8988T (cell line): Measurements from ENCODE around the gene NUB1.

Source experiments
- DNase-seq: peaks from one replicate; pipeline ENCODE4 v3.0.0; 2011

Gene NUB1

GRCh38 chr7:151408839-151409666 is 67.4 kb downstream of the NUB1 start:
- DNase-seq: no peak

DNA sequence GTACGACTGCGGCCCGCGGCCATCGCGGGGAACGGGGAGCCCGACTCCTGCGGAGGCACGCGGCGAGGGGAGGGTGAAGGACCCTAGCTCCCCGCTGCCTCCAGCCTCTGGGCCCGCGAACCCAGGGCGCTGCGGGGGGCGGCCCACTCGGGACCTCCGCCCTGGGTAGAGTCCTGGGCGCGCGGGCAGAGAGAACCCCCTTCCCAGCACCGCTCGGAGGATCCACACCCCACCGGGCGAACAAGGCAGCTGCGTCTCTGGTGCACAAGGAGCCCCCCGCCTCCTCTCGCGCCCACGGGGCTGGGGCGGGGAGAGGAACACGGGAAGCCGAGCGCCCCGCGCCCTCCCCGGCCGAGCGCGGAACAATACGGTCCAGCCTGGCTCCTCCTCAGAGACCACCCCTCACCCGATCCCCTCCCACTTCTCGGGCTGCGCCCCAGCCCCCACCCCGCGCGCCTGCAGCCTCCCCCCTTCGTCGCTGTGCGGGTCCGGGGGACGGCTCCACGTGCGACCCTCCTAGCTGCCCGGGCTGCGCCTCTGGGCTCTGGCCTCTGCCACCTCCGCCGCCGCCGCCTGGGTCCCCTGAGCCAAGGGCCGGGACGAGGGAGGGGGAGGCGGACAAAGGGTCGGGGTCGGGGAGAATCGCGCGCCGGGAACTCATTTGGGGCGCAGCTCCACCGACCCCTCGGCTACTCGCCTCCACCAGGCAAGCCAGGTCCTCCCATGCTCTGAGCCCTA is 68.2 kb downstream of the NUB1 start, which contains the start of gene WDR86:
WDR86 (minus strand) TSS at position 372 of the 738 bp plus-strand sequence. CDS start 449 bp downstream, outside the sequence.
- DNase-seq: no peak

DNA sequence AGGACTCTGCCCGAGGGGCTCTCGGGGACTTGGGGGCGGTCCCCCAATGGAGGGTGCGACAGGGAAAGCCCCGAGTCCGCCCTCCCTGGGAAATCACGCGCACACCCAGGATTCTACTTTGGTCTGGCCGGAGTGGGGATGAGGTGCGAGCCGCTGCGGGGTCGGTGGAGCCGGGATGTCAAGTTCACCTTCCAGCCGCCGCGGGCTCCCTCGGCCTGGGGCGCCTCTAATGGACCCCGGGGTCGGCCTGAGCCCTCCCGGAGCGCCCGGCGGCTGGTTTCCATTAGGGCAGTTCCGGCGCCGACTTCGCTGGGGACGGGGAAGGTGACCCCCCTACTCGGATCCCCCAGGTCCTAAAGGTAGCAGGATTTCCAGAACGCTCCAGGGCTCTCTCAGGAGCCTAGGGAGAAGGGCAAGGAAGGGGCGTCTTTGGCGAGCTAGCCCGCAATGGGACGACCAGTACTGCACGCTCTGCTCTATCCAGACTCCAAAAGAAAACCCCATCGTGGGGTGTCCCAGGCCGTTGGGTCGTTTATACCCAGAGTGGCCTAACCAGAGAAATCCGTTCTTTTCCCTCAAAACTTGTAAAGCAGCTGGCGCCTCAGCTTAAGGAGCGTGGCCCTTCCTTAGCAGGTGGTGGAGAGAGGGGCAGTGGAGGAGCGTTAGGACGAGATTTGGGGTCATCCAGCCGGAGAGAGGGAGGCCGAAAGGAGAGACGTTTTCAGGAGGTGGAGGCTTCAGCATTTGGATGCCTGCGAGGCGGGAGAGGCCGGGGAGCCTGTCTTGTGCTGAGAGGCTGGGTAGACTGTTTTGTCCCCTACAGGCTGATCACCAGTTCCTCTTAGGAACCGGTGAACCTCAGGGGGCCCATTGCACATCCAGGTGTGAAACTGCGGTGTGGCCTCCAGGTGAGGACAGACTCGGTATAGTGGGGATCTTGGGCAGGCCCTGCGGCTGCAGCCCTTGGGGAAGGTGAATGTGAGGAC is 69.1 kb downstream of the NUB1 start:
- DNase-seq: no peak

GRCh38 chr7:151411551-151411950 is 69.9 kb downstream of the NUB1 start:
- DNase-seq: no peak

GRCh38 chr7:151412318-151412717 is 70.7 kb downstream of the NUB1 start:
- DNase-seq: no peak

DNA sequence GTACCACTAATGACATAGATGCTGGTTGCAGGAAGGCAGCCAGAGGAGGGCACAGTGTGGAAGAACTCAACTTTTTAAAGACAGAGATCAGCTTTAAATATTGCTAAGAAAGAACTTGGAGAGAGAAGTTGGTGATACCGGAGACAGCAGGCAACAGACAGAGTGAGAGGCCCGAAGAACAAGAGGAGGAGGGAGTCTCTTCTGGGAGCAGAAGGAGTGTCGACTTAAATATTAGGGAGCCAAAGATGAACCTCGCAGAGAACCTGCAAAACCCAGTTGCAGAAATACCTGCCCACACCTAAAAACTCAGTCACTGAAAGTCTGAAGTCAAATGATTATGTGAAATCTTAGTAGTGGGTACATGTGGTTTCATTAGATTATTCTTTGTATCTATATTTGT is 71.6 kb downstream of the NUB1 start:
- no peak for DNase-seq

DNA sequence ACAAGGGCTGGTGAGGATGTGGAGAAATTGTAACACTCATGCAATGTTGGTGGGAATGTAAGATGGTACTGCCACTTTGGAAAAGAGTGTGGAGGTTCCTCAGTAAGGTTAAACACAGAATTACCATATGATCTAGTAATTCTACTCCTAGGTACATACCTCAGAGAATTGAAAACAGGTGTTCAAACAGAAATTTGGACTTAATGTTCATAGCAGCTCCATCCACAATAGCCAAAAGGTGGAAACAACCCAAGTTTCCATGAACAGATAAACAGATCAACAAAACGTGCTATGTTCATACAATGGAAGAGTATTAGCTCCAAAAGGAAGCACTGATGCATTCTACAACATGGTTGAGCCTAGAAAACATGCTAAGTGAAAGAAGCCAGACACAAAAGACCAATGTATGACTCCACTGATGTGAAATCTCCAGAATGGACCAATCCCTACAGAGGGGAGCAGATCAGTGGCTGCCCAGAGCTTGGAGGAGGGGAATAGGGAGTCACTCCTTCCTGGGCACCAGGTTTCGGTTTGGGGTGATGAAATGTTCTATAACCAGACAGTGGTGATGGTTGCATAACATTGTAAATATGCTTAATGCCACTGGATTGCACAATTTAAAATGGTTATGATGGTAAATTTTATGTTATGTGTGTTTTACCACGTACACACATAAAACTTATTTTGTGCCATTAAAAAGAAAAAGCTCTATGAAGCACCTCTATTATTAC is 73.9 kb downstream of the NUB1 start:
- DNase-seq: no peak

DNA sequence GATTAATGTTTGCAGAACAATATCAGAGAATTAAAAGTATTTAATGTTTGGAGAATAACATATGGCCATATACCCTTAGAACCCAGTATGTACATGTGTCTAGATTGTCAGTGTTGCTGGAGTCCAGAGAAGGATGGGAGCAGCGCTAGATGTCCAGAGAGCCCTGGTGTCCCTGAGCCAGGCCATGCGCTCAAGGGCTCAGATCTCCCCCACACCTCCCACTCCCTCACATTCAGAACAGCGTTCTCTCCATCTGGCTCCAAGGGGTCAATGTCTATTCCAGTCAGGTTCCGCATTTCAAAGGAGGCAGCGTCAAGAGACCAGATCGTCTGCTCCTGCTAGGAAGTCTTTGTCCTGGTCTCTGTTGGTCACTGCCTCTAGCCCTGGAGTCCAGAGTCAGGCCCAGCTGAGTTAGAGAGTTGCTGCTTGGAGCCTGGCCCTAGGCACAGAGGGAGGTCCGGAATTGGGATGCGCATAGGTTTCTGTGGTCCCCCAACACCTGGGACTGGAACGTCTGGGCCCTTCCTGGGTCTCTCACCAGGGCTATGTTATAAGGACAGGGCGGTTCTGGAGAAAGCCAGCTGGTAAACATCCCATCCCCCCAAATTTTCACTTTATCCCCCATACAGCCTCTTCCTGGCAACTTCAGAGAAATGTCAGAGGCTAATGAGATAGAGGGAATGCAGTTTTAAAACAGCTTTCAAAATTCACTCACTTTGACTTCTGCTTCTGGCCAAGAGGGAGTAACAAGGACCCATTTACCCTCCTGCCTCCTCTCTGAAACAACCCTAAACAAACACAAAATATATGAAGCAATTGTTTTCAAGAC is 74.7 kb downstream of the NUB1 start:
- DNase-seq: no peak

DNA sequence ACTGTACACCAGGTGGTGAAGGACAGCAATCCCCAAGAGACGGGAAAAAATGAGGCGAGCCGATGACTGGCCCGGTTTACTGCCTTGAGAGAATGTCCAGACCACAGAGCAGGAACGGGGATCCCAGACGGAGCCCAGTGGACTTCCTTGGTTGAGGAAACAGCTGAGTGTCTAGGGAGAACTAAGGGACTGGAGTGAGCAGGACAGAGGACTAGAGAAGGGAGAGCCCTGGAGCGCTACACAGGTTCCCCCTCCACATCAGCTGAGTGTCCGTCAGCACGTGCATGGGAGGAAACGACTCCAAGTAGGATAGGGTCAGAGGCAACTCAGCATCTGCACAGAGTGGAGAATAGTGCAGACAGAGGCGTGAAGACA is 75.3 kb downstream of the NUB1 start:
- no peak for DNase-seq

DNA sequence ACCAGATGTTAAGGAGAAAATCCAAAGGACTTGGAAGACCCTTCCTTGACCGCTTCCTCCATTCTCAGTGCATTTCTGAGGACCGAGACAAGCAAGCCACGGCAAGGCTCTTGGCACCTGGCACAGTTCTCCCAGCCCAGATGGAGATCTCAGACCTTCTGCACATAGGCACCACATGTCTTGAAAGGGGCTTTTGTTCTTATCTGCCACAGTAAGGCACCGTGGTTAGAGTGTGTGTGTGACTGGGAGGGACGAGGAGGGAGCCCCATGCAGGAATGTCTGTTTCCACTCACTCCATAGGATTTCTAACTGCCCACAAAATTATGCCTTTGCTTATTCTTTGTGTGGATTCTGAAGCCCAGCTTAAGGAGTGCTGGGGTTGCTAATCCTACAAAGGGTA is 78.5 kb downstream of the NUB1 start:
- DNase-seq: no peak

GRCh38 chr7:151422212-151422611 is 80.6 kb downstream of the NUB1 start:
- no peak for DNase-seq

DNA sequence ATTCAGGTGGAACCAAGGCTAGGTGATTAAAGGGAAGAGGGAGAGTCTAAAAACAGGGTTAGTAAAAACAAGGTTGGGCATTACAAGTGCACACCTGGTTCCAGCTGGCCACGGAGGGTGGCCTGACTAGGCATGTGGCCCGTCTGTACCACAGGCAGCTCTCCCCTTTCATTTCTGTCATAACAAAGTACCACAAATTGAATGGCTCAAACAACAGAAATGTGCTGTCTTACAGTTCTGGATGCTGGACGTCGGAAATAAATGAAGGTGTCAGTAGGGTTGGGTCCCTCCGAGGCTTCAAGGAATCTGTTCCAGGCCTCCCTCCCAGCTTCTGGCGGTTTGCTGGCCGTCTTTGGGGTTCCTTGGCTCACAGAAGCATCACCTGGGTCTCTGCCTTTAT is 81.6 kb downstream of the NUB1 start:
- no peak for DNase-seq

- DNase-seq: no peak
These were observed 82.3 kb downstream of the NUB1 start for GRCh38 chr7:151423936-151424335.

GRCh38 chr7:151424799-151425198 is 83.2 kb downstream of the NUB1 start:
- DNase-seq: no peak

GRCh38 chr7:151425670-151426440 is 84.2 kb downstream of the NUB1 start:
- no peak for DNase-seq

DNA sequence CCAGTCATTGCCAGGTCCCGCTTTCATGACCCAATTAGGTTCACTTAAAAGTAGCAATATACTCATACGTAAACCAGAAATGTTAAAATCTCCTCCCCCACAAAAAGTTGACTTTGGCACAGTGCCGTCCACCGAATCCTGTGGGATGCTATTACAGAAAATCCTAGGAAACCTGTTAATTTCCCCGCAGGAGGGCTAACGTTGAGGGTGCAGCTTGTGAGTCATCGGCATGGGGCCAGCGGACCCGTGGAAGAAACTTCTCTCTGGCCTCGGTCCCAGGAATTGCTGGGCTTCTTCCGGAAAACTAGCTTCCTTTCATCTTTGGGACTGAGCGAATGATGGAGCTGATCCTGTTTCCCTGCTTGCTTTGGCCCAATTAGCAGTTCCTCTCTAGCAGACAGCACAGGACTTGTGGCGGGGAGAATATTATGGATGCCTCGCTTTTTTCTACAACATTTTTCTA is 84.9 kb downstream of the NUB1 start:
- no peak for DNase-seq

DNA sequence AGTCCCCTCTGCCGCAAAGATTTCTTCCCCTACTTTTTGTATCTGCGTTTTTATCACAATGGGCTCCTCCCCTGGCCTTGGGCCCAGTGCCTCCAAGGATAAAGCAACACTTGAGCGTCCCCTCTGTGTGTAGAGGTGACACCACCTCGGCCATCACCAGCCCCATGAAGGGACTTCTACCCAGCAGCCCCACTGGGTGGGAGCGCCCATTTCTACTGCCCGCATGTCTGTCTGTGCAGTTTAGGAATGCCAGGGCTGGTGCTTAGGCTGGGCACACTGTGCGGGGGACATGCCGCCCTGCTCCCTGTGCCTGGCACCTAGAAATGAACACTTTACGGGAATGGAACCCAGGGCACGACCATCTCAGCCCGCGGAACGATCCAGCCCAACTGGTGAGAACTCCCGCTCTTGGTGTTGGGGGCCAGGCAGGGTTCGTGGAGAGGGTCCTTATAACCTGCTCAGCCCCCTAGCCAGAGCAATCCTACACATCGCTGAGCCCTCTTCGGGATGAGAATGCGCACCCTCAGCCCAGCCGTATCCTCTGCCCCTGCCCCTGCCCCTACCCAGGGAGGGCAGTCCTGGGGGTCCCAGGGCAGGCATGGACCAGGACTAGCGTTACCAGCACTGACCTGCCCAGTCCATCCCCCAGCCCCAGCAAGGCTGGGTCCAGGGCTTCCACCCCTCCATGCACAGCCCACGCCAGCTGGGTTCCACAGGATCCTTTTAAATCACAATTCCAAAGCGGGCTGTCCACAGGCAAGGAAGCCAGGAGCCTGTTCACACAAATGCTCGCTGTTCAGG is 85.5 kb downstream of the NUB1 start:
- DNase-seq: no peak

DNA sequence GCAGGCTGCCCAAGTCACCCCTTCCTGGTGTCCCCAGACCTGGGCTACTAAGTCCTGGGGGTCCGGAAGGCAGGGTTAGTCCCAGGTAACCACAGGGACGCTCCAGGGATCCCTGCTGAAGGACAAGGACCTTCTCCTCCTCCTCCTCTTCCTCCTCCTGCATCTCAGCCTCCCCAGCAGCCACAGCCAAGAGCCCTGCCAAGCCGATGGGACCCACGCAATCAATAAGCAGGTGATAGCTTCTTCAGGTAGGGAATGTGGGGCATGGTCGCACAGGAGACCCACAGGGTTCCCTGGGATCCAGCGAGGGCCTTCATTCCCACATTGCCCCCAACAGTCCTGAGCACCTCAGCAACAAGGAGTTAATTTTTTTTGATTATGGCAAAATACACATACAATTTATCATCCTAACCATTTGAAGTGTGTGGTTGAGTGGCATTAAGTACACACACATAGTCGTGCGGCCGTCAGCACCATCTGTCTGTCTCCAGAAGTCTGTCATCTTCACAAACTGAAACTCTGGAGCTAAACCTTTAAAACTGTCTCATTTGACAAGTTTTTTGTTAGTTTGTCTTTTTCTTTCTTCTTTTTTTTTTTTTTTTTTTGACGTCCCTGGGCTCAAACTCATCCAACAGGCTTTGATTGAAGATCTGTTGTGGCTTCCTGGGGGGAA is 86.2 kb downstream of the NUB1 start:
- DNase-seq: no peak
